HG03097 (cell line): ENCODE data around the gene MYO1E.
"Not testable (repeated sequence)": the region's sequence is repeated elsewhere in the genome, so short reads cannot be mapped to it uniquely, and the experiment has no call there.

Experiments used
- ATAC-seq: cut with Tn5 transposase; IDR thresholded peaks from one replicate; pipeline ENCODE4 v1.9.1; 2021; ENCODE audit not compliant: unreplicated experiment, low FRiP score

The MYO1E gene

GRCh38 chr15:59372352-59373211 lies at the start of gene MYO1E:
Gene MYO1E (minus strand): TSS chr15:59372871. CDS start chr15:59372500, 371 bp downstream.
- ATAC-seq: peak; percentile 44

- no peak for ATAC-seq
Observed at GRCh38 chr15:59420986-59421618, 48.4 kb upstream of the MYO1E start.

- ATAC-seq: no peak
Observed at GRCh38 chr15:59420108-59420507, 47.4 kb upstream of the MYO1E start.

GRCh38 chr15:59419170-59419569 lies 46.5 kb upstream of the MYO1E start:
- ATAC-seq: no peak

GRCh38 chr15:59416816-59417215 lies 44.1 kb upstream of the MYO1E start:
- ATAC-seq: no peak

- no peak for ATAC-seq
Observed at GRCh38 chr15:59413577-59413976, 40.9 kb upstream of the MYO1E start.

- ATAC-seq: no peak
Observed at GRCh38 chr15:59410391-59410896, 37.8 kb upstream of the MYO1E start.

GRCh38 chr15:59407946-59408345 lies 35.3 kb upstream of the MYO1E start:
- ATAC-seq: no peak

GRCh38 chr15:59406446-59406845 lies 33.8 kb upstream of the MYO1E start:
- ATAC-seq: no peak

- no peak for ATAC-seq
Observed at GRCh38 chr15:59405079-59405478, 32.4 kb upstream of the MYO1E start.

GRCh38 chr15:59401824-59402569 lies 29.3 kb upstream of the MYO1E start:
- no peak for ATAC-seq

- ATAC-seq: not testable (repeated sequence)
Observed at GRCh38 chr15:59401051-59401823, 28.6 kb upstream of the MYO1E start.

- ATAC-seq: no peak
Observed at GRCh38 chr15:59400103-59400813, 27.6 kb upstream of the MYO1E start.

GRCh38 chr15:59399465-59400102 lies 26.9 kb upstream of the MYO1E start:
- peak; percentile 58 for ATAC-seq

- no peak for ATAC-seq
Observed at GRCh38 chr15:59398220-59398619, 25.5 kb upstream of the MYO1E start.

- ATAC-seq: no peak
Observed at GRCh38 chr15:59396679-59397078, 24.0 kb upstream of the MYO1E start.

GRCh38 chr15:59396211-59396610 lies 23.5 kb upstream of the MYO1E start:
- ATAC-seq: no peak

GRCh38 chr15:59394166-59394661 lies 21.5 kb upstream of the MYO1E start:
- ATAC-seq: no peak

- ATAC-seq: no peak
Observed at GRCh38 chr15:59392299-59392698, 19.6 kb upstream of the MYO1E start.
